A549 (cell line): Measurements from ENCODE around the gene AKR1C1. TPM values are rescaled to one million over a fixed set of nuclear protein-coding genes. Genes with fewer than 3 reads are reported as not detected.
"Not testable (repeated sequence)": the region's sequence is repeated elsewhere in the genome, so short reads cannot be mapped to it uniquely, and the experiment has no call there.

Experiments
- ATAC-seq, 2 experiments: fragments of 200-7000 bp in 1 of 2; fragments of >200 bp in 1 of 2; cut with Nextera tagmentation in 1 of 2; cut with Tn5 transposase in 1 of 2; 3 replicates each; pipeline versions ENCODE4 v1.8.0 to v1.9.1; 2018 to 2020; ENCODE audit warnings: mild to moderate bottlenecking in 1 of 2, moderate library complexity in 1 of 2
- CTCF ChIA-PET: fragments of 300-600 bp; sonication (Branson Sonifier 250); formaldehyde crosslinking; extraction: SDS; loops from one replicate; lab custom pipeline; 2021; ENCODE audit warnings: antibody characterized with exemption, inconsistent platforms; lab: Yijun Ruan, JAX
- POLR2A ChIA-PET: fragments of 350-600 bp; formaldehyde crosslinking; extraction: SDS; loops from one replicate; lab custom pipeline; 2021; ENCODE audit warnings: antibody characterized with exemption, inconsistent platforms; lab: Yijun Ruan, JAX
- DNase-seq, 2 experiments: peaks; one replicate each; pipeline versions ENCODE4 v3.0.0 to v3.0.0-alpha.2; 2011 to 2016; ENCODE audit warnings: low read depth in 1 of 2, low spot score in 1 of 2
- FAIRE-seq: peaks from 2 replicates; lab custom pipeline; 2011; peaks lifted over from hg19 to GRCh38; lab: Jason Lieb, UNC
- H3K27ac ChIP-seq, 2 experiments: fragments of >200 bp; sonication (Bioruptor Twin); formaldehyde crosslinking; 3 replicates each; pipeline ENCODE4 v1.5.1; 2016 to 2017
- H3K4me1 ChIP-seq: fragments of >200 bp; sonication (Bioruptor Twin); formaldehyde crosslinking; 3 replicates; pipeline ENCODE4 v1.6.1; 2016
- H3K4me2 ChIP-seq: fragments of >200 bp; sonication (Bioruptor Twin); formaldehyde crosslinking; 3 replicates; pipeline ENCODE4 v1.6.1; 2016
- H3K4me3 ChIP-seq: fragments of >200 bp; sonication (Bioruptor Twin); formaldehyde crosslinking; 3 replicates; pipeline ENCODE4 v1.5.1; 2016
- H3K9me3 ChIP-seq: fragments of >200 bp; sonication (Bioruptor Twin); formaldehyde crosslinking; 3 replicates; pipeline ENCODE4 v1.6.1; 2016
- CEBPB ChIP-seq, 2 experiments: fragments of >200 bp in 1 of 2; sonication (Bioruptor Twin) in 1 of 2; formaldehyde crosslinking in 1 of 2; IDR thresholded peaks; 2 replicates each; pipeline ENCODE4 v1.6.1; 2012 to 2016
- CHD4 ChIP-seq: fragments of 200-600 bp; sonication (generic); IDR thresholded peaks from 2 replicates; pipeline ENCODE4 v1.6.1; 2016; ENCODE audit warnings: antibody characterized with exemption, mild to moderate bottlenecking, borderline replicate concordance
- E2F6 ChIP-seq: IDR thresholded peaks from 2 replicates; pipeline ENCODE4 v1.6.1; 2012; ENCODE audit warnings: low read depth, borderline replicate concordance
- EP300 ChIP-seq, 2 experiments: fragments of >200 bp; sonication (Bioruptor Twin); formaldehyde crosslinking; IDR thresholded peaks; 2 replicates in 1 of 2; 3 replicates in 1 of 2; pipeline ENCODE4 v1.6.1; 2016 to 2017
- GATA3 ChIP-seq: IDR thresholded peaks from 2 replicates; pipeline ENCODE4 v1.6.1; 2012; ENCODE audit warnings: borderline replicate concordance
- HOXA7 ChIP-seq: fragments of 250-450 bp; sonication (Bioruptor Pico); IDR thresholded peaks from 2 replicates; pipeline ENCODE4 v1.5.0; 2020; ENCODE audit warnings: mild to moderate bottlenecking, moderate library complexity
- JUN ChIP-seq, 2 experiments: fragments of >200 bp; sonication (Bioruptor Twin); formaldehyde crosslinking; IDR thresholded peaks; 2 replicates in 1 of 2; 3 replicates in 1 of 2; pipeline ENCODE4 v1.6.1; 2016 to 2017
- MAFK ChIP-seq: fragments of 450-650 bp; IDR thresholded peaks from 2 replicates; pipeline ENCODE4 v1.6.1; 2014; ENCODE audit not compliant: partially characterized antibody
- NFE2L2 ChIP-seq: fragments of 150-350 bp; conservative IDR thresholded peaks from 2 replicates; pipeline ENCODE4 v1.6.1; 2014; ENCODE audit warnings: low read length
- TFCP2L1 ChIP-seq: fragments of 250-450 bp; sonication (Bioruptor Pico); IDR thresholded peaks from 2 replicates; pipeline ENCODE4 v1.5.0; 2021; ENCODE audit warnings: mild to moderate bottlenecking
- WGBS: methylation state at CpG from one replicate; pipeline ENCODE4 v1.1.6; 2017; ENCODE audit errors: missing lambda C conversion rate; 5-methylcytosine and 5-hydroxymethylcytosine counted together
- polyA plus RNA-seq, 4 experiments: library from polyadenylated mRNA; depleted of rRNA in 3 of 4; stranded (reverse); fragments of >200 nt; fragmentation: RNase III in 1 of 4; extraction: RNeasy Plus Mini Kit Qiagen cat#74134 plus additional on column Dnase treatment in 1 of 4; gene quantifications; 2 replicates in 3 of 4; 3 replicates in 1 of 4; pipeline ENCODE4 v1.2.3, GENCODE V29; 2011 to 2017

The AKR1C1 gene
- polyA plus RNA-seq, 2 of the 4 experiments (the other 2 are of a cell fraction) = 970 to 1,148 TPM

- ATAC-seq, DNase-seq, H3K4me3 ChIP-seq, H3K4me2 ChIP-seq, POLR2A ChIA-PET, H3K9me3 ChIP-seq: not testable (repeated sequence)
- peaks cover 57% of the 10 kb centered on the region for H3K4me1 ChIP-seq
- H3K27ac ChIP-seq = peak overlapping the region; percentile 89 to 91; a peak in 4 of 6 replicates
- CTCF ChIA-PET = interaction anchor here (1.2 kb wide), 1 partner anchor 102 kb away, joined by 6 read pairs; no protein-coding TSS in a partner anchor
- FAIRE-seq = peak; percentile 74
- 67% methylated on average over 5 of the region's 5 CpGs for WGBS
Measured at GRCh38 chr10:4951512-4952162, 11.6 kb upstream of the AKR1C1 start.

GRCh38 chr10:4953405-4953804 lies 9.8 kb upstream of the AKR1C1 start:
- Histone ChIP-seq H3K27ac (peak overlapping the region; percentile 74 to 78), H3K4me3 (no peak overlapping the region), H3K9me3 (no peaks in the 10 kb centered on the region), H3K4me1 (peaks cover 59% of the 10 kb centered on the region)
- ChIA-PET POLR2A (no interaction called here), CTCF (no interaction called here)
- DNase-seq (no peak), FAIRE-seq (no peak), ATAC-seq (no peak)
- TF ChIP-seq CHD4 (no peak), E2F6 (no peak), NFE2L2 (peak; percentile 77), TFCP2L1 (CRISPR knock-in tag) (no peak), MAFK (peak; percentile 91)
- TF ChIP-seq, all 56 proteins: peak for 2
- no peak overlapping the region for H3K4me2 ChIP-seq

GRCh38 chr10:4956088-4956487 lies 7.1 kb upstream of the AKR1C1 start:
- H3K4me3 ChIP-seq, POLR2A ChIA-PET, H3K4me2 ChIP-seq, DNase-seq, H3K9me3 ChIP-seq: not testable (repeated sequence)
- CTCF ChIA-PET = interaction anchor here (0.9 to 1.7 kb wide), 3 partner anchors 15 to 140 kb away, joined by 3 to 8 read pairs (median 4); no protein-coding TSS in a partner anchor
- FAIRE-seq (peak; percentile 51), ATAC-seq (peak; percentile 25 to 58; a peak in 3 of 6 replicates)
- 96% methylated on average over 6 of the region's 7 CpGs for WGBS
- Histone ChIP-seq H3K4me1 (peaks cover 49% of the 10 kb centered on the region), H3K27ac (peak overlapping the region; percentile 74 to 83)

- H3K27ac ChIP-seq = peak overlapping the region; percentile 81 to 90
- peak; percentile 54 to 81; a peak in 5 of 6 replicates for ATAC-seq
- peak; percentile 57 to 59; a peak in 2 of 5 replicates for TF ChIP-seq EP300 (IDR thresholded peaks at IDR 0.05)
- TF ChIP-seq NFE2L2 = peak; percentile 82
- peak; percentile 88 for TF ChIP-seq MAFK
- TF ChIP-seq GATA3 = peak; percentile 37; the same call in 1 of the 2 replicates
- peak; percentile 7 to 52; a peak in 2 of 4 replicates for TF ChIP-seq CEBPB (IDR thresholded peaks at IDR 0.05)
- TF ChIP-seq JUN (IDR thresholded peaks at IDR 0.05) = peak in 1 of 2 experiments; percentile 64; a peak in 1 of 5 replicates
- H3K4me2 ChIP-seq = peak overlapping the region; percentile 66
- DNase-seq = peak in 1 of 2 experiments; percentile 77
- H3K9me3 ChIP-seq, POLR2A ChIA-PET, H3K4me3 ChIP-seq: not testable (repeated sequence)
- CTCF ChIA-PET = interaction anchor here (1.3 kb wide), 1 partner anchor 107 kb away, joined by 6 read pairs; no protein-coding TSS in a partner anchor
- 6% methylated on average over 5 of the region's 5 CpGs for WGBS
- FAIRE-seq = peak; percentile 96
- peaks cover 56% of the 10 kb centered on the region for H3K4me1 ChIP-seq
Measured at GRCh38 chr10:4956955-4957645, 6.1 kb upstream of the AKR1C1 start.

- H3K4me2 ChIP-seq = 0 out of 3 replicates have a peak overlapping the region, but pooled peaks have one; percentile 79
- DNase-seq, H3K9me3 ChIP-seq, FAIRE-seq, H3K4me3 ChIP-seq, ATAC-seq, POLR2A ChIA-PET: not testable (repeated sequence)
- peaks cover 41% of the 10 kb centered on the region for H3K4me1 ChIP-seq
- TF ChIP-seq HOXA7 (CRISPR knock-in tag) = peak; percentile 53; the same call in 1 of the 2 replicates
- CTCF ChIA-PET = interaction anchor here (0.9 to 1.2 kb wide), 2 partner anchors 27 to 111 kb away, joined by 3 read pairs; no protein-coding TSS in a partner anchor
- peak overlapping the region; percentile 65 to 66 for H3K27ac ChIP-seq
- WGBS = 97% methylated on average over 11 of the region's 11 CpGs
Measured at GRCh38 chr10:4961558-4961957, 1.7 kb upstream of the AKR1C1 start.

- DNase-seq, CTCF ChIA-PET, ATAC-seq, POLR2A ChIA-PET, H3K9me3 ChIP-seq, H3K4me3 ChIP-seq: not testable (repeated sequence)
- 18% methylated on average over 1 of the region's 1 CpG for WGBS
- Histone ChIP-seq H3K4me1 (peaks cover 34% of the 10 kb centered on the region), H3K27ac (peak overlapping the region; percentile 65 to 66), H3K4me2 (peak overlapping the region; percentile 79)
- peak; percentile 72 for FAIRE-seq
Measured at GRCh38 chr10:4962308-4962707, 907 bp upstream of the AKR1C1 start.
